Thyroid gland (tissue), 4 donors: ENCODE measurements around the gene ANKRD33B. TPM values are rescaled to one million over a fixed set of nuclear protein-coding genes. Genes with fewer than 3 reads are reported as not detected.

Source experiments
- DNase-seq, 2 donors: peaks; one replicate each; pipeline ENCODE4 v3.0.0-alpha.2; 2019
- H3K27ac ChIP-seq, 3 donors: fragments of 200-600 bp; sonication (generic); 1 replicate in 2 of 3; 2 replicates in 1 of 3; pipeline ENCODE4 v1.5.1; 2016 to 2019; ENCODE audit warnings: mild to moderate bottlenecking in 1 of 3, moderate library complexity in 1 of 3
- H3K27me3 ChIP-seq: fragments of 200-600 bp; sonication (generic); one replicate; pipeline ENCODE4 v1.5.1; 2019
- H3K36me3 ChIP-seq, 2 donors: fragments of 200-600 bp; sonication (generic); one replicate each; pipeline ENCODE4 v1.5.1; 2016 to 2019
- H3K4me1 ChIP-seq, 2 donors: fragments of 200-600 bp; sonication (generic); one replicate each; pipeline ENCODE4 v1.5.1; 2017 to 2019
- H3K4me3 ChIP-seq, 3 donors: fragments of 200-600 bp; sonication (generic); replicated peaks in 1 of 3; 1 replicate in 2 of 3; 2 replicates in 1 of 3; pipeline ENCODE4 v1.5.1; 2016; ENCODE audit warnings: mild to moderate bottlenecking in 1 of 3
- H3K9me3 ChIP-seq: fragments of 200-600 bp; sonication (generic); one replicate; pipeline ENCODE4 v1.5.1; 2017
- CTCF ChIP-seq, 6 experiments: fragments of 200-600 bp in 3 of 6; fragments of 450-650 bp in 3 of 6; sonication (generic) in 3 of 6; IDR thresholded peaks; one replicate each; pipeline ENCODE4 v1.5.1; 2016 to 2019; ENCODE audit warnings: antibody characterized with exemption in 6 of 6, mild to moderate bottlenecking in 2 of 6, inconsistent platforms in 1 of 6, moderate library complexity in 1 of 6
- POLR2A ChIP-seq, 2 donors: fragments of 450-650 bp; IDR thresholded peaks; one replicate each; pipeline ENCODE4 v1.6.1; 2017; ENCODE audit warnings: antibody characterized with exemption in 2 of 2, mild to moderate bottlenecking in 2 of 2, moderate library complexity in 1 of 2
- WGBS, 2 donors: methylation state at CpG; one replicate each; pipeline ENCODE4 v1.1.5; 2017; 5-methylcytosine and 5-hydroxymethylcytosine counted together
- intact Hi-C: fragments of 100-400 bp; cut with DNase I; formaldehyde crosslinking; loops from one replicate; pipeline ENCODE4 v1.15.1; 2023
- total RNA-seq, 4 donors: library from RNA; depleted of rRNA; stranded (reverse); fragments of >200 nt; gene quantifications; one replicate each; pipeline ENCODE4 v1.2.3, GENCODE V29; 2016

The ANKRD33B gene
- total RNA-seq, 4 donors from 2014 or later: 0.67 to 1.6 (median 1.1) TPM

- Histone ChIP-seq H3K9me3 (no peaks in the 10 kb centered on the region), H3K27ac (no peak overlapping the region), H3K4me3 (no peak overlapping the region), H3K36me3 (peaks cover 0 to 1% of the 10 kb centered on the region in 2 donors), H3K27me3 (no peaks in the 10 kb centered on the region), H3K4me1 (no peaks in the 10 kb centered on the region)
- intact Hi-C loops: no loop called here
- no peak for TF ChIP-seq POLR2A (IDR thresholded peaks at IDR 0.05)
- no peak for TF ChIP-seq CTCF (IDR thresholded peaks at IDR 0.05)
- DNase-seq: no peak
- WGBS, 2 donors: 88 to 89% methylated on average over 7 of the region's 7 CpGs
Observed at GRCh38 chr5:10672146-10673016, 108.5 kb downstream of the ANKRD33B start.

GRCh38 chr5:10673017-10673389, 109.1 kb downstream of the ANKRD33B start:
- no peaks in the 10 kb centered on the region for H3K27me3 ChIP-seq
- H3K9me3 ChIP-seq: no peaks in the 10 kb centered on the region
- H3K27ac ChIP-seq: no peak overlapping the region
- TF ChIP-seq POLR2A (IDR thresholded peaks at IDR 0.05) (no peak), CTCF (IDR thresholded peaks at IDR 0.05) (no peak)
- peaks cover 5 to 6% of the 10 kb centered on the region in 2 donors for H3K36me3 ChIP-seq
- no peaks in the 10 kb centered on the region for H3K4me1 ChIP-seq
- intact Hi-C loops: no loop called here
- no peak for DNase-seq
- WGBS, 2 donors: 79 to 86% methylated on average over 8 of the region's 8 CpGs
- no peak overlapping the region for H3K4me3 ChIP-seq

GRCh38 chr5:10673407-10673806, 109.5 kb downstream of the ANKRD33B start:
- TF ChIP-seq CTCF (IDR thresholded peaks at IDR 0.05) (no peak), POLR2A (IDR thresholded peaks at IDR 0.05) (no peak)
- Histone ChIP-seq H3K36me3 (peaks cover 6 to 9% of the 10 kb centered on the region in 2 donors), H3K4me1 (no peaks in the 10 kb centered on the region), H3K27ac (no peak overlapping the region), H3K27me3 (no peaks in the 10 kb centered on the region), H3K4me3 (no peak overlapping the region), H3K9me3 (no peaks in the 10 kb centered on the region)
- DNase-seq: no peak
- intact Hi-C loops: no loop called here
- WGBS, 2 donors: 81 to 84% methylated on average over 9 of the region's 9 CpGs

GRCh38 chr5:10674096-10674495, 110.2 kb downstream of the ANKRD33B start:
- Histone ChIP-seq H3K27ac (no peak overlapping the region), H3K27me3 (no peaks in the 10 kb centered on the region), H3K4me3 (no peak overlapping the region), H3K4me1 (no peaks in the 10 kb centered on the region), H3K36me3 (peaks cover 6 to 14% of the 10 kb centered on the region in 2 donors), H3K9me3 (no peaks in the 10 kb centered on the region)
- whole genome bisulfite sequencing, 2 donors: 82 to 90% methylated on average over 9 to 11 of the region's 11 CpGs
- no peak for TF ChIP-seq CTCF (IDR thresholded peaks at IDR 0.05)
- no peak for TF ChIP-seq POLR2A (IDR thresholded peaks at IDR 0.05)
- no peak for DNase-seq
- intact Hi-C loops: no loop called here

GRCh38 chr5:10674582-10674981, 110.7 kb downstream of the ANKRD33B start:
- DNase-seq: no peak
- no peak overlapping the region for H3K4me3 ChIP-seq
- no peaks in the 10 kb centered on the region for H3K4me1 ChIP-seq
- intact Hi-C loops: no loop called here
- no peak overlapping the region for H3K27ac ChIP-seq
- 68% methylated on average over 6 of the region's 6 CpGs for WGBS, 2 donors
- H3K27me3 ChIP-seq: no peaks in the 10 kb centered on the region
- no peaks in the 10 kb centered on the region for H3K9me3 ChIP-seq
- peaks cover 11 to 18% of the 10 kb centered on the region in 2 donors for H3K36me3 ChIP-seq
- TF ChIP-seq CTCF (IDR thresholded peaks at IDR 0.05) (no peak), POLR2A (IDR thresholded peaks at IDR 0.05) (no peak)
